SK-N-SH (cell line): ENCODE measurements around the gene CRTC3. TPM values are rescaled to one million over a fixed set of nuclear protein-coding genes. Genes with fewer than 3 reads are reported as not detected.

Source experiments
- CTCF ChIA-PET: fragments of 300-600, 350-600 bp; formaldehyde crosslinking; extraction: SDS; loops from one replicate; lab custom pipeline; 2021; lab: Yijun Ruan, JAX
- POLR2A ChIA-PET: fragments of 350-600 bp; sonication (Branson Sonifier 250); formaldehyde crosslinking; extraction: SDS; loops from one replicate; lab custom pipeline; 2020; ENCODE audit warnings: antibody characterized with exemption, inconsistent platforms; lab: Yijun Ruan, JAX
- DNase-seq: peaks from one replicate; pipeline ENCODE4 v3.0.0; 2012
- H2AFZ ChIP-seq: fragments of 200-600 bp; sonication (generic); 2 replicates; pipeline ENCODE4 v1.8.1; 2016; ENCODE audit warnings: antibody characterized with exemption, mild to moderate bottlenecking, low read depth
- H3F3A ChIP-seq: fragments of 200-600 bp; sonication (generic); replicated peaks from 2 replicates; pipeline ENCODE3; 2016; ENCODE audit warnings: antibody characterized with exemption, mild to moderate bottlenecking; ENCODE audit not compliant: insufficient read depth
- H3K27ac ChIP-seq, 2 experiments: fragments of 200-500 bp in 1 of 2; fragments of 200-600 bp in 1 of 2; sonication (Bioruptor generic) in 1 of 2; sonication (generic), shearing (Covaris generic) in 1 of 2; 2 replicates each; pipeline versions ENCODE4 v1.5.1 to v1.6.1; 2014 to 2016; ENCODE audit warnings: low read depth in 2 of 2, inconsistent platforms in 1 of 2, low read length in 1 of 2, mild to moderate bottlenecking in 1 of 2, mixed read lengths in 1 of 2
- H3K27me3 ChIP-seq: fragments of 200-600 bp; sonication (generic), shearing (Covaris generic); 2 replicates; pipeline ENCODE4 v1.6.1; 2016; ENCODE audit warnings: mixed run types; ENCODE audit not compliant: insufficient read depth
- H3K36me3 ChIP-seq, 2 experiments: fragments of 200-500 bp in 1 of 2; fragments of 200-600 bp in 1 of 2; sonication (Bioruptor generic) in 1 of 2; sonication (generic) in 1 of 2; replicated peaks in 1 of 2; 2 replicates each; pipeline versions ENCODE3 to v1.5.1; 2014 to 2016; ENCODE audit warnings: low read length in 1 of 2, mild to moderate bottlenecking in 1 of 2; ENCODE audit not compliant: insufficient read depth in 2 of 2, control insufficient read depth in 1 of 2
- H3K4me1 ChIP-seq, 2 experiments: fragments of 200-500 bp in 1 of 2; fragments of 200-600 bp in 1 of 2; sonication (Bioruptor generic) in 1 of 2; sonication (generic), shearing (Covaris generic) in 1 of 2; 2 replicates each; pipeline versions ENCODE4 v1.5.1 to v1.6.1; 2014 to 2016; ENCODE audit warnings: low read depth in 1 of 2, low read length in 1 of 2, mixed run types in 1 of 2; ENCODE audit not compliant: insufficient read depth in 2 of 2, control insufficient read depth in 1 of 2
- H3K4me2 ChIP-seq: fragments of 200-600 bp; sonication (generic), shearing (Covaris generic); 2 replicates; pipeline ENCODE4 v1.6.1; 2017; ENCODE audit warnings: mixed run types
- H3K4me3 ChIP-seq, 2 experiments: fragments of 200-500 bp in 1 of 2; fragments of 200-600 bp in 1 of 2; sonication (Bioruptor generic) in 1 of 2; sonication (generic), shearing (Covaris generic) in 1 of 2; 2 replicates each; pipeline versions ENCODE4 v1.5.1 to v1.8.1; 2014 to 2016; ENCODE audit warnings: low read depth in 2 of 2, inconsistent platforms in 1 of 2, low read length in 1 of 2, mild to moderate bottlenecking in 1 of 2, mixed read lengths in 1 of 2, moderate library complexity in 1 of 2
- H3K79me2 ChIP-seq: fragments of 200-600 bp; sonication (generic); 2 replicates; pipeline ENCODE4 v1.8.1; 2017; ENCODE audit warnings: mild to moderate bottlenecking; ENCODE audit not compliant: insufficient read depth
- H3K9ac ChIP-seq: fragments of 200-600 bp; sonication (generic); 2 replicates; pipeline ENCODE4 v1.6.1; 2017; ENCODE audit warnings: mixed run types
- H3K9me2 ChIP-seq: fragments of 200-600 bp; sonication (generic); 2 replicates; pipeline ENCODE4 v1.6.1; 2017; ENCODE audit warnings: mixed run types
- H3K9me3 ChIP-seq: fragments of 200-600 bp; sonication (generic); 2 replicates; pipeline ENCODE4 v1.6.1; 2017; ENCODE audit warnings: mixed run types, mild to moderate bottlenecking, moderate library complexity
- H4K20me1 ChIP-seq: fragments of 200-600 bp; sonication (generic); 2 replicates; pipeline ENCODE4 v1.6.1; 2017; ENCODE audit warnings: mild to moderate bottlenecking, mixed run types; ENCODE audit not compliant: insufficient read depth
- CHD2 ChIP-seq: fragments of 150-350 bp; IDR thresholded peaks from 2 replicates; pipeline ENCODE4 v1.6.1; 2018; ENCODE audit warnings: low read length; ENCODE audit not compliant: partially characterized antibody
- ELF1 ChIP-seq: IDR thresholded peaks from 2 replicates; pipeline ENCODE4 v1.4.0; 2012
- EP300 ChIP-seq, 2 experiments: IDR thresholded peaks; 2 replicates each; pipeline versions ENCODE4 v1.4.0 to v1.6.1; 2012; ENCODE audit warnings: borderline replicate concordance in 1 of 2, low read depth in 1 of 2, low read length in 1 of 2
- EZH2phosphoT487 ChIP-seq: fragments of 200-600 bp; sonication (generic); IDR thresholded peaks from 2 replicates; pipeline ENCODE4 v1.6.1; 2017; ENCODE audit warnings: low read depth, mixed run types, mild to moderate bottlenecking, antibody characterized with exemption, moderate library complexity, borderline replicate concordance
- FOXM1 ChIP-seq: IDR thresholded peaks from 2 replicates; pipeline ENCODE4 v1.4.0; 2012; ENCODE audit warnings: low read depth, mild to moderate bottlenecking
- MEF2A ChIP-seq: IDR thresholded peaks from 2 replicates; pipeline ENCODE4 v1.4.0; 2012; ENCODE audit warnings: low read depth, borderline replicate concordance
- MXI1 ChIP-seq: IDR thresholded peaks from 2 replicates; pipeline ENCODE4 v1.6.1; 2012; ENCODE audit warnings: mild to moderate bottlenecking, low read depth, low read length, improper control_type of control experiment
- NRF1 ChIP-seq: IDR thresholded peaks from 2 replicates; pipeline ENCODE4 v1.6.1; 2012; ENCODE audit warnings: low read depth, mild to moderate bottlenecking, low read length
- RAD21 ChIP-seq: IDR thresholded peaks from 2 replicates; pipeline ENCODE4 v1.6.1; 2012; ENCODE audit warnings: mild to moderate bottlenecking, low read length
- RFX5 ChIP-seq: IDR thresholded peaks from 2 replicates; pipeline ENCODE4 v1.6.1; 2012; ENCODE audit warnings: mild to moderate bottlenecking, improper control_type of control experiment, low read length
- TCF12 ChIP-seq: IDR thresholded peaks from 2 replicates; pipeline ENCODE4 v1.4.0; 2012
- TEAD4 ChIP-seq: IDR thresholded peaks from 2 replicates; pipeline ENCODE4 v1.4.0; 2012; ENCODE audit warnings: mild to moderate bottlenecking, borderline replicate concordance; ENCODE audit not compliant: insufficient read depth
- WGBS: methylation state at CpG from one replicate; pipeline ENCODE4 v1.1.6; 2017; ENCODE audit warnings: low lambda C conversion rate; 5-methylcytosine and 5-hydroxymethylcytosine counted together
- polyA plus RNA-seq, 3 experiments: library from polyadenylated mRNA; depleted of rRNA; stranded (reverse); fragments of >200 nt; gene quantifications; 2 replicates each; pipeline ENCODE4 v1.2.3, GENCODE V29; 2012
- TF ChIP-seq, protein P1 (sequence below): fragments of 150-350 bp; IDR thresholded peaks from 2 replicates; pipeline ENCODE4 v1.6.1; 2017; ENCODE audit warnings: antibody characterized with exemption, low read length, low read depth, borderline replicate concordance
- TF ChIP-seq, protein P2 (sequence below): IDR thresholded peaks from 2 replicates; pipeline ENCODE4 v1.4.0; 2012; ENCODE audit warnings: low read depth, borderline replicate concordance
- TF ChIP-seq, protein P3 (sequence below): IDR thresholded peaks from 2 replicates; pipeline ENCODE4 v1.4.0; 2012; ENCODE audit warnings: low read depth
- TF ChIP-seq, protein P4 (sequence below): IDR thresholded peaks from 2 replicates; pipeline ENCODE4 v1.6.1; 2012; ENCODE audit warnings: mild to moderate bottlenecking, low read depth, low read length, moderate library complexity
- TF ChIP-seq, protein P5 (sequence below): IDR thresholded peaks from 2 replicates; pipeline ENCODE4 v1.4.0; 2012; ENCODE audit warnings: low read depth, borderline replicate concordance
- TF ChIP-seq, protein P6 (sequence below): IDR thresholded peaks from 2 replicates; pipeline ENCODE4; 2012
- TF ChIP-seq, protein P7 (sequence below): fragments of 200-600 bp; sonication (generic); IDR thresholded peaks from 2 replicates; pipeline ENCODE4 v1.6.1; 2017; ENCODE audit warnings: antibody characterized with exemption, mild to moderate bottlenecking, moderate library complexity

The CRTC3 gene
- polyA plus RNA-seq, 1 of the 3 experiments (the other 2 are of a cell fraction) = 16.7 TPM

DNA sequence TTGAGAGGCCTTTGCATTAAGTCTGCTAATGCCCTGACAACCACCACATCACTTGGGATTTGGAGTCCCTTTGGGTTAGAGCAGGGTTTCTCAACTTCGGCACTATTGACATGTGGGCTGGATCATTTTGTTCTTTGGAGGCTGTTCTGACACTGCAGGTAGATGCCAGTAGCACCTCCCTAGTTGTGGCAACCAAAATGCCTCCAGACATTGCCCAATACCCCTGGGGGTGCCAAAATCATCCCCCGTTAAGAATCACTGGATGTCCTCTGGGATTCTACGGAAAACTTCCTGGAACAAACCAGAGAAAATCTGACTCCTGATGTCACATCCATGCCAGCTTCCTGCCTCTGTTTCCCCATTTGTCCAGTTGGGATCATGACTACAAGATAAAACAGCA lies 150.2 kb downstream of the CRTC3 start:
- Histone ChIP-seq H3K4me3 (no peak overlapping the region), H2AFZ (no peak overlapping the region), H3K9me3 (no peaks in the 10 kb centered on the region), H3K4me2 (peak overlapping the region; percentile 32; the same call in 1 of the 2 replicates), H4K20me1 (no peaks in the 10 kb centered on the region; the same call in 1 of the 2 replicates), H3K27me3 (no peaks in the 10 kb centered on the region), H3K79me2 (no peaks in the 10 kb centered on the region), H3K9ac (peak overlapping the region; percentile 14; the same call in 1 of the 2 replicates), H3K27ac (peak overlapping the region in 1 of 2 experiments; percentile 86; a peak in 2 of 4 replicates), H3K36me3 (no peaks in the 10 kb centered on the region), H3K4me1 (peaks cover 4 to 14% of the 10 kb centered on the region in 2 experiments; a peak in 3 of 4 replicates), H3F3A (peaks cover 25% of the 10 kb centered on the region), H3K9me2 (no peaks in the 10 kb centered on the region)
- POLR2A ChIA-PET = no interaction called here
- DNase-seq = no peak
- CTCF ChIA-PET = no interaction called here
- TF ChIP-seq RFX5 (no peak), NRF1 (no peak), RAD21 (no peak), EP300 (IDR thresholded peaks at IDR 0.05; ENCODE audit: borderline replicate concordance in 1 of 2, low read depth in 1 of 2, low read length in 1 of 2) (no peak), MXI1 (no peak), CHD2 (no peak), ELF1 (no peak), EZH2phosphoT487 (no peak), MEF2A (no peak), TCF12 (no peak), TEAD4 (no peak), FOXM1 (no peak)
- TF ChIP-seq, protein P1, sequence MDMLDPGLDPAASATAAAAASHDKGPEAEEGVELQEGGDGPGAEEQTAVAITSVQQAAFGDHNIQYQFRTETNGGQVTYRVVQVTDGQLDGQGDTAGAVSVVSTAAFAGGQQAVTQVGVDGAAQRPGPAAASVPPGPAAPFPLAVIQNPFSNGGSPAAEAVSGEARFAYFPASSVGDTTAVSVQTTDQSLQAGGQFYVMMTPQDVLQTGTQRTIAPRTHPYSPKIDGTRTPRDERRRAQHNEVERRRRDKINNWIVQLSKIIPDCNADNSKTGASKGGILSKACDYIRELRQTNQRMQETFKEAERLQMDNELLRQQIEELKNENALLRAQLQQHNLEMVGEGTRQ = no peak
- TF ChIP-seq, protein P2, sequence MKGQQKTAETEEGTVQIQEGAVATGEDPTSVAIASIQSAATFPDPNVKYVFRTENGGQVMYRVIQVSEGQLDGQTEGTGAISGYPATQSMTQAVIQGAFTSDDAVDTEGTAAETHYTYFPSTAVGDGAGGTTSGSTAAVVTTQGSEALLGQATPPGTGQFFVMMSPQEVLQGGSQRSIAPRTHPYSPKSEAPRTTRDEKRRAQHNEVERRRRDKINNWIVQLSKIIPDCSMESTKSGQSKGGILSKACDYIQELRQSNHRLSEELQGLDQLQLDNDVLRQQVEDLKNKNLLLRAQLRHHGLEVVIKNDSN = no peak
- TF ChIP-seq, protein P3, sequence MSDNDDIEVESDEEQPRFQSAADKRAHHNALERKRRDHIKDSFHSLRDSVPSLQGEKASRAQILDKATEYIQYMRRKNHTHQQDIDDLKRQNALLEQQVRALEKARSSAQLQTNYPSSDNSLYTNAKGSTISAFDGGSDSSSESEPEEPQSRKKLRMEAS = no peak
- TF ChIP-seq, protein P4, sequence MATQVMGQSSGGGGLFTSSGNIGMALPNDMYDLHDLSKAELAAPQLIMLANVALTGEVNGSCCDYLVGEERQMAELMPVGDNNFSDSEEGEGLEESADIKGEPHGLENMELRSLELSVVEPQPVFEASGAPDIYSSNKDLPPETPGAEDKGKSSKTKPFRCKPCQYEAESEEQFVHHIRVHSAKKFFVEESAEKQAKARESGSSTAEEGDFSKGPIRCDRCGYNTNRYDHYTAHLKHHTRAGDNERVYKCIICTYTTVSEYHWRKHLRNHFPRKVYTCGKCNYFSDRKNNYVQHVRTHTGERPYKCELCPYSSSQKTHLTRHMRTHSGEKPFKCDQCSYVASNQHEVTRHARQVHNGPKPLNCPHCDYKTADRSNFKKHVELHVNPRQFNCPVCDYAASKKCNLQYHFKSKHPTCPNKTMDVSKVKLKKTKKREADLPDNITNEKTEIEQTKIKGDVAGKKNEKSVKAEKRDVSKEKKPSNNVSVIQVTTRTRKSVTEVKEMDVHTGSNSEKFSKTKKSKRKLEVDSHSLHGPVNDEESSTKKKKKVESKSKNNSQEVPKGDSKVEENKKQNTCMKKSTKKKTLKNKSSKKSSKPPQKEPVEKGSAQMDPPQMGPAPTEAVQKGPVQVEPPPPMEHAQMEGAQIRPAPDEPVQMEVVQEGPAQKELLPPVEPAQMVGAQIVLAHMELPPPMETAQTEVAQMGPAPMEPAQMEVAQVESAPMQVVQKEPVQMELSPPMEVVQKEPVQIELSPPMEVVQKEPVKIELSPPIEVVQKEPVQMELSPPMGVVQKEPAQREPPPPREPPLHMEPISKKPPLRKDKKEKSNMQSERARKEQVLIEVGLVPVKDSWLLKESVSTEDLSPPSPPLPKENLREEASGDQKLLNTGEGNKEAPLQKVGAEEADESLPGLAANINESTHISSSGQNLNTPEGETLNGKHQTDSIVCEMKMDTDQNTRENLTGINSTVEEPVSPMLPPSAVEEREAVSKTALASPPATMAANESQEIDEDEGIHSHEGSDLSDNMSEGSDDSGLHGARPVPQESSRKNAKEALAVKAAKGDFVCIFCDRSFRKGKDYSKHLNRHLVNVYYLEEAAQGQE = no peak
- TF ChIP-seq, protein P5, sequence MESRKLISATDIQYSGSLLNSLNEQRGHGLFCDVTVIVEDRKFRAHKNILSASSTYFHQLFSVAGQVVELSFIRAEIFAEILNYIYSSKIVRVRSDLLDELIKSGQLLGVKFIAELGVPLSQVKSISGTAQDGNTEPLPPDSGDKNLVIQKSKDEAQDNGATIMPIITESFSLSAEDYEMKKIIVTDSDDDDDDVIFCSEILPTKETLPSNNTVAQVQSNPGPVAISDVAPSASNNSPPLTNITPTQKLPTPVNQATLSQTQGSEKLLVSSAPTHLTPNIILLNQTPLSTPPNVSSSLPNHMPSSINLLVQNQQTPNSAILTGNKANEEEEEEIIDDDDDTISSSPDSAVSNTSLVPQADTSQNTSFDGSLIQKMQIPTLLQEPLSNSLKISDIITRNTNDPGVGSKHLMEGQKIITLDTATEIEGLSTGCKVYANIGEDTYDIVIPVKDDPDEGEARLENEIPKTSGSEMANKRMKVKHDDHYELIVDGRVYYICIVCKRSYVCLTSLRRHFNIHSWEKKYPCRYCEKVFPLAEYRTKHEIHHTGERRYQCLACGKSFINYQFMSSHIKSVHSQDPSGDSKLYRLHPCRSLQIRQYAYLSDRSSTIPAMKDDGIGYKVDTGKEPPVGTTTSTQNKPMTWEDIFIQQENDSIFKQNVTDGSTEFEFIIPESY = no peak
- TF ChIP-seq, protein P6, sequence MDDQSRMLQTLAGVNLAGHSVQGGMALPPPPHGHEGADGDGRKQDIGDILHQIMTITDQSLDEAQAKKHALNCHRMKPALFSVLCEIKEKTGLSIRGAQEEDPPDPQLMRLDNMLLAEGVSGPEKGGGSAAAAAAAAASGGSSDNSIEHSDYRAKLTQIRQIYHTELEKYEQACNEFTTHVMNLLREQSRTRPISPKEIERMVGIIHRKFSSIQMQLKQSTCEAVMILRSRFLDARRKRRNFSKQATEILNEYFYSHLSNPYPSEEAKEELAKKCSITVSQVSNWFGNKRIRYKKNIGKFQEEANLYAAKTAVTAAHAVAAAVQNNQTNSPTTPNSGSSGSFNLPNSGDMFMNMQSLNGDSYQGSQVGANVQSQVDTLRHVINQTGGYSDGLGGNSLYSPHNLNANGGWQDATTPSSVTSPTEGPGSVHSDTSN = no peak
- TF ChIP-seq, protein P7, sequence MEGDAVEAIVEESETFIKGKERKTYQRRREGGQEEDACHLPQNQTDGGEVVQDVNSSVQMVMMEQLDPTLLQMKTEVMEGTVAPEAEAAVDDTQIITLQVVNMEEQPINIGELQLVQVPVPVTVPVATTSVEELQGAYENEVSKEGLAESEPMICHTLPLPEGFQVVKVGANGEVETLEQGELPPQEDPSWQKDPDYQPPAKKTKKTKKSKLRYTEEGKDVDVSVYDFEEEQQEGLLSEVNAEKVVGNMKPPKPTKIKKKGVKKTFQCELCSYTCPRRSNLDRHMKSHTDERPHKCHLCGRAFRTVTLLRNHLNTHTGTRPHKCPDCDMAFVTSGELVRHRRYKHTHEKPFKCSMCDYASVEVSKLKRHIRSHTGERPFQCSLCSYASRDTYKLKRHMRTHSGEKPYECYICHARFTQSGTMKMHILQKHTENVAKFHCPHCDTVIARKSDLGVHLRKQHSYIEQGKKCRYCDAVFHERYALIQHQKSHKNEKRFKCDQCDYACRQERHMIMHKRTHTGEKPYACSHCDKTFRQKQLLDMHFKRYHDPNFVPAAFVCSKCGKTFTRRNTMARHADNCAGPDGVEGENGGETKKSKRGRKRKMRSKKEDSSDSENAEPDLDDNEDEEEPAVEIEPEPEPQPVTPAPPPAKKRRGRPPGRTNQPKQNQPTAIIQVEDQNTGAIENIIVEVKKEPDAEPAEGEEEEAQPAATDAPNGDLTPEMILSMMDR = no peak
- WGBS = 89% methylated on average over 3 of the region's 3 CpGs
